ENCODE data around the gene CLMN.

DNA sequence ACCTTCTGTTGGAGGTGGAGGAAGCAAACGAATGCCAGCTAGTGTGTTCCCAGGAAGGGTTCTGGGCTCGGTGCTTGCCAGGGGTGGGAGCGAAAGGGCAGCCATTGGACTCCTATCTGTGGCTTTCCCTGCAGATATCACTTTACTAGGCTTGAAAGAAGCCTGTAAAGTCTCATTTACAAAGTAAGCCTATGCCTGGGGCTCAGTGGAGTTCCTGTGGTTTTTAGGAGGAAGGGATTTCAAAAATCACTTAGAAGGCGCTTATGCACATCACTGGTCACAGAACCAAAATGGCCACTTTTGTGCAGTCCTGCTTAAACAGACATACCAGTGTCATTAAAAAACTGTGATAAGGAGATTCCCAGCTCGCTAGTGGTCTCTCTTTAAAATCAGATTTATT is 22.7 kb downstream of the CLMN start:
- TF ChIP-seq POLR2AphosphoS5 (IDR thresholded peaks at IDR 0.05; ENCODE audit: low read depth, low read length) = no peak
- no peak for TF ChIP-seq POLR2A (IDR thresholded peaks at IDR 0.05; ENCODE audit: low read depth, low read length)

All from GM12891 (cell line).